Muscle of leg (tissue), 9 donors: ENCODE results near the gene HPS1. TPM values are rescaled to one million over a fixed set of nuclear protein-coding genes. Genes with fewer than 3 reads are reported as not detected.

ENCODE experiments used
- polyA plus RNA-seq, 8 donors: library from polyadenylated mRNA; unstranded; fragments of 120-200 nt; gene quantifications; one replicate each; pipeline versions ENCODE4 v1.2.1 to v1.2.3, GENCODE V29; 2013; ENCODE audit warnings: inconsistent platforms in 1 of 8, low replicate concordance in 1 of 8; ENCODE audit not compliant: insufficient read length in 8 of 8, insufficient read depth in 1 of 8
- total RNA-seq: library from RNA; stranded (reverse); fragments of 120-200 nt; gene quantifications from one replicate; pipeline ENCODE4 v1.2.4, GENCODE V29; 2013

The HPS1 gene
- total and polyA plus RNA-seq, 9 donors, result 9.7 to 24.3 (median 16.0) TPM

Other genes starting within 250 kb of the HPS1 start
- 9.7 TPM for gene LOXL4, start 178.7 kb downstream of the HPS1 start, total RNA-seq
- 10 to 100 TPM in 1 of 8 donors, 1 to 10 TPM in 7; 6.4 to 11.8 (median 9.2) TPM for gene LOXL4, start 178.7 kb downstream of the HPS1 start, polyA plus RNA-seq
- gene PYROXD2, start 31.8 kb downstream of the HPS1 start, total RNA-seq, result 8.8 TPM
- 10 to 100 TPM; 10.9 to 18.9 (median 15.0) TPM for gene PYROXD2, start 31.8 kb downstream of the HPS1 start, polyA plus RNA-seq